Measurements from ENCODE around the gene CD63. TPM values are rescaled to one million over a fixed set of nuclear protein-coding genes. Genes with fewer than 3 reads are reported as not detected.

The CD63 gene
- total and polyA plus RNA-seq, 2 of the 4 experiments (the other 2 are of a cell fraction), result 995 to 1,398 TPM

DNA sequence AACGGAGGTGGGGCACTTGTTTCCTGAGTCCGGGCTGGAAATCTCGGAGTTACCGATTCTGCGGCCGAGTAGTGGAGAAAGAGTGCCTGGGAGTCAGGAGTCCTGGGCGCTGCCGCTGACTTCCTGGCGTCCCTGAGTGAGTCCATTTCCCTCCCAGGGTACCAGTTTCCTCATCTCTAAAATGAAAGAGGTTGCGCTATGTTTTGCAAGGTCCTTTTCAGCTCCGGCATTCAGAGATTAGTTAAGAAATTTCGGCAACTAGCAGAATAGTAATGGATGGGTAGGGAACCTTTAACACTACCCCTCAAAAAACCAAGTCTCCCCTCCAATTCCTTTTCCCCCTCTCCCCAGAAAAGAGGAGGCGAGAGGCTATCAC, 12.2 kb downstream of the CD63 start:
- Histone ChIP-seq H2AK9ac (replicated peaks; ENCODE audit: low read depth, low read length, poor library complexity) (peak overlapping the region; percentile 78), H3K4me2 (ENCODE audit: low read depth, low read length) (peak overlapping the region; percentile 94), H3K14ac (replicated peaks; ENCODE audit: low read depth, low read length) (peak overlapping the region; percentile 65), H3K23ac (ENCODE audit: low read depth, low read length) (peak overlapping the region; percentile 80; the same call in 1 of the 2 replicates), H3K9me3 (ENCODE audit: control insufficient read depth, insufficient read depth, low read length) (no peaks in the 10 kb centered on the region), H2BK5ac (ENCODE audit: low read depth, low read length, poor library complexity, severe bottlenecking) (peak overlapping the region; percentile 61), H3K9ac (ENCODE audit: low read depth, low read length) (peak overlapping the region; percentile 70), H3K4me3 (ENCODE audit: insufficient read depth, low read depth, low read length) (peak overlapping the region; percentile 78), H4K5ac (ENCODE audit: low read depth, low read length) (peak overlapping the region; percentile 26; the same call in 1 of the 2 replicates), H3K56ac (ENCODE audit: extremely low read depth, insufficient read depth, low read length) (peak overlapping the region; percentile 73), H2BK15ac (ENCODE audit: low read depth, low read length) (peak overlapping the region; percentile 33; the same call in 1 of the 3 replicates), H4K8ac (ENCODE audit: low read depth in 2 of 2, low read length in 2 of 2) (peak overlapping the region; percentile 83 to 95), H4K20me1 (ENCODE audit: insufficient read depth, low read length) (peaks cover 13% of the 10 kb centered on the region), H3K79me1 (ENCODE audit: low read depth in 1 of 2, low read length in 2 of 2) (peaks cover 17 to 53% of the 10 kb centered on the region in 2 experiments), H3K4me1 (ENCODE audit: control insufficient read depth, insufficient read depth, low read length) (peaks cover 42% of the 10 kb centered on the region), H3K18ac (ENCODE audit: low read depth, low read length) (no peak overlapping the region; the same call in 1 of the 2 replicates), H3K9me1 (ENCODE audit: insufficient read depth, low read length) (peaks cover 32% of the 10 kb centered on the region), H2BK20ac (ENCODE audit: low read depth, low read length) (no peak overlapping the region), H4K91ac (ENCODE audit: insufficient read depth, low read depth, low read length) (peak overlapping the region; percentile 78; the same call in 1 of the 2 replicates), H3K4ac (ENCODE audit: low read depth, low read length) (peak overlapping the region; percentile 82), H3K27me3 (ENCODE audit: control insufficient read depth, insufficient read depth, low read length) (no peaks in the 10 kb centered on the region), H2BK120ac (ENCODE audit: low read depth, low read length) (peak overlapping the region; percentile 46; the same call in 1 of the 2 replicates), H2AFZ (replicated peaks; ENCODE audit: low read length, poor library complexity) (peak overlapping the region; percentile 92), H3K36me3 (ENCODE audit: control insufficient read depth, insufficient read depth, low read length) (no peaks in the 10 kb centered on the region), H3K27ac (ENCODE audit: insufficient read depth, low read length) (peak overlapping the region; percentile 84), H2AK5ac (ENCODE audit: low read depth, low read length) (peak overlapping the region; percentile 98)
- no TSS peak for BruUV-seq (replicated peaks)
- intact Hi-C loops (cut with micrococcal nuclease), result no loop called here
- DNase-seq (no peak), ATAC-seq (ENCODE audit: low read depth) (peak; percentile 1)
- CTCF ChIA-PET, result no interaction called here
- dilution Hi-C loops (cut with HindIII; ENCODE audit: low sequenced_read_pairs, unreplicated experiment), result no loop called here
- POLR2A ChIA-PET (ENCODE audit: unreplicated experiment), result no interaction called here
- WGBS, 2 experiments (ENCODE audit: extremely low coverage in 2 of 2, insufficient read length in 1 of 2), result no CpG with 5 or more reads among the region's 13 CpGs
- TF ChIP-seq MAFK (IDR thresholded peaks at IDR 0.05; ENCODE audit: low read depth, low read length), result no peak
- TF ChIP-seq, protein P1, sequence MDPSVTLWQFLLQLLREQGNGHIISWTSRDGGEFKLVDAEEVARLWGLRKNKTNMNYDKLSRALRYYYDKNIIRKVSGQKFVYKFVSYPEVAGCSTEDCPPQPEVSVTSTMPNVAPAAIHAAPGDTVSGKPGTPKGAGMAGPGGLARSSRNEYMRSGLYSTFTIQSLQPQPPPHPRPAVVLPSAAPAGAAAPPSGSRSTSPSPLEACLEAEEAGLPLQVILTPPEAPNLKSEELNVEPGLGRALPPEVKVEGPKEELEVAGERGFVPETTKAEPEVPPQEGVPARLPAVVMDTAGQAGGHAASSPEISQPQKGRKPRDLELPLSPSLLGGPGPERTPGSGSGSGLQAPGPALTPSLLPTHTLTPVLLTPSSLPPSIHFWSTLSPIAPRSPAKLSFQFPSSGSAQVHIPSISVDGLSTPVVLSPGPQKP (IDR thresholded peaks at IDR 0.05; ENCODE audit: borderline replicate concordance, low read depth, low read length), result no peak
- TF ChIP-seq BHLHE40 (IDR thresholded peaks at IDR 0.05; ENCODE audit: low read depth, low read length), result no peak
- TF ChIP-seq POLR2A (IDR thresholded peaks at IDR 0.05; ENCODE audit: low read depth, low read length), result no peak
- no peak for TF ChIP-seq RAD21 (IDR thresholded peaks at IDR 0.05; ENCODE audit: low read length)
- TF ChIP-seq, protein P2, sequence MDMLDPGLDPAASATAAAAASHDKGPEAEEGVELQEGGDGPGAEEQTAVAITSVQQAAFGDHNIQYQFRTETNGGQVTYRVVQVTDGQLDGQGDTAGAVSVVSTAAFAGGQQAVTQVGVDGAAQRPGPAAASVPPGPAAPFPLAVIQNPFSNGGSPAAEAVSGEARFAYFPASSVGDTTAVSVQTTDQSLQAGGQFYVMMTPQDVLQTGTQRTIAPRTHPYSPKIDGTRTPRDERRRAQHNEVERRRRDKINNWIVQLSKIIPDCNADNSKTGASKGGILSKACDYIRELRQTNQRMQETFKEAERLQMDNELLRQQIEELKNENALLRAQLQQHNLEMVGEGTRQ (IDR thresholded peaks at IDR 0.05; ENCODE audit: low read depth, low read length), result no peak
- TF ChIP-seq, protein P3, sequence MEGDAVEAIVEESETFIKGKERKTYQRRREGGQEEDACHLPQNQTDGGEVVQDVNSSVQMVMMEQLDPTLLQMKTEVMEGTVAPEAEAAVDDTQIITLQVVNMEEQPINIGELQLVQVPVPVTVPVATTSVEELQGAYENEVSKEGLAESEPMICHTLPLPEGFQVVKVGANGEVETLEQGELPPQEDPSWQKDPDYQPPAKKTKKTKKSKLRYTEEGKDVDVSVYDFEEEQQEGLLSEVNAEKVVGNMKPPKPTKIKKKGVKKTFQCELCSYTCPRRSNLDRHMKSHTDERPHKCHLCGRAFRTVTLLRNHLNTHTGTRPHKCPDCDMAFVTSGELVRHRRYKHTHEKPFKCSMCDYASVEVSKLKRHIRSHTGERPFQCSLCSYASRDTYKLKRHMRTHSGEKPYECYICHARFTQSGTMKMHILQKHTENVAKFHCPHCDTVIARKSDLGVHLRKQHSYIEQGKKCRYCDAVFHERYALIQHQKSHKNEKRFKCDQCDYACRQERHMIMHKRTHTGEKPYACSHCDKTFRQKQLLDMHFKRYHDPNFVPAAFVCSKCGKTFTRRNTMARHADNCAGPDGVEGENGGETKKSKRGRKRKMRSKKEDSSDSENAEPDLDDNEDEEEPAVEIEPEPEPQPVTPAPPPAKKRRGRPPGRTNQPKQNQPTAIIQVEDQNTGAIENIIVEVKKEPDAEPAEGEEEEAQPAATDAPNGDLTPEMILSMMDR (conservative IDR thresholded peaks at IDR 0.05; ENCODE audit: low read depth, low read length), result no peak
- no peak for TF ChIP-seq CEBPB (IDR thresholded peaks at IDR 0.05; ENCODE audit: low read depth, low read length)
- TF ChIP-seq RCOR1 (IDR thresholded peaks at IDR 0.05; ENCODE audit: insufficient replicate concordance, low read length), result no peak
- TF ChIP-seq CHD1 (IDR thresholded peaks at IDR 0.05; ENCODE audit: low read depth, low read length), result no peak
- no peak for TF ChIP-seq RFX5 (IDR thresholded peaks at IDR 0.05; ENCODE audit: low read depth, low read length)
- no peak for TF ChIP-seq MXI1 (IDR thresholded peaks at IDR 0.05; ENCODE audit: borderline replicate concordance, low read depth, low read length)
- in situ Hi-C loops (cut with MboI; ENCODE audit: low sequenced_read_pairs), result no loop called here
